Ramos (cell line): Measurements from ENCODE around the gene GFOD2.
"Not testable (repeated sequence)": the region's sequence is repeated elsewhere in the genome, so short reads cannot be mapped to it uniquely, and the experiment has no call there.

Experiments
- in situ Hi-C: fragments of 300-500 bp; cut with MboI; formaldehyde crosslinking; loops from one replicate; pipeline ENCODE4 v1.14.3; 2022; ENCODE audit warnings: low sequenced_read_pairs; ENCODE audit not compliant: unreplicated experiment

The GFOD2 gene

GRCh38 chr16:67707210-67707609 lies 11.9 kb downstream of the GFOD2 start:
- in situ Hi-C loops = no loop called here

GRCh38 chr16:67704110-67704509 lies 15.0 kb downstream of the GFOD2 start:
- in situ Hi-C loops = no loop called here

- in situ Hi-C loops = no loop called here
Observed at GRCh38 chr16:67703626-67704025, 15.5 kb downstream of the GFOD2 start.

GRCh38 chr16:67702130-67702529 lies 17.0 kb downstream of the GFOD2 start:
- in situ Hi-C loops = no loop called here

DNA sequence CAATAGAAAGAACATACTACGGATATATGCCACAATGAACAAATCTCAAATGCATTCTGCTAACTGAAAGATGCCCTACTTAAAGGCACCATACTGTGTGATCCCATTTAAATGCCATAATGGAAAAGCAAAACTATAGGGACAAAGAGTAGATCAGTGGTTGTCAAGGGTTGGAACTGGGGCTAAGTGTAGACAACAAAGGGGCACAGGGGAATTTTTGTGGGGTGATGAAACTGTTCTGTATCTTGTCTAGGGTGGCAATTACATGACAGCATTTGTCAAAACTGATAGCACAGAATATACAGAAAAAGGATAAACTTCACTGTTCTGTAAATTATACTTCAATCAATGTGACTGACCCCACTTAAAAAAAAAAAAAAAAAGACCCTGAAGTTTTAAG lies 17.7 kb downstream of the GFOD2 start:
- in situ Hi-C loops = no loop called here

- in situ Hi-C loops = no loop called here
Observed at GRCh38 chr16:67699265-67699664, 19.9 kb downstream of the GFOD2 start.

DNA sequence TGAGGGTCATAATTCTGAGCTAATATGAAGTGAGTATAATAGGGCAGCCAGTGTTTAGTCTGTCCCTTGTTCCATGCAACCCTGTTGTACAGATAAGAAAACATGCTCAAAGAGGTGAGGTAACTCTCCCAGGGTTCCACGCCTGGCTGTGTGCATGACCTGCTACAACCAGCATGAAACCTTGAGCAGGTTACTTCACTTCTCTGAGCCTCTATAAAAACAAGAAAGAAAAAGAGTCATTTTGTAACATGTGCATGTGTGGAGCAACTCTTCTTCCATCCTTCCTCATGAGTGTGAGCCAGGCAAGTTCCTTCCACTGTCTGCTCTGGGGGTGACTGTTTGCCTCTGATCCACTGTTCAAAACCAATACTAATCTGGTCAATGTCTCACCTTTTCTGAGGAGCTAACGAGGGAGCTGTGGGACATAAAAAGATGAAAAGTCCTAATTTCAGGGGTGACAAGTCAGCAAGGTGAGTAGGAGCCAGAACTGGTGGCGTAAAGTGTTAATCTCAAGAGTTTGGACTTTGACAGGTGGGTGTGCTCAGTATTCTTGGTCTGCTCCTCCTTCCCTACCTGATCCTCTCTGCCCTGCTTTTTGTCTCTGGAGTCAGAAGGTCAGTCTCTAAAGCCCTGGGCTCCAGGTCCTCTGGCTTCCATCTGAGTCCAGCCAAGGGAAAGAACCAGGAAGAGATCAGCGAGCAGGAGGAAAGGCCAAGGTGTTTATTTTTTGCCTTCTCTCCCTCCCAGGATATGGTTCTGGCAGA lies 21.5 kb downstream of the GFOD2 start:
- in situ Hi-C loops = no loop called here

DNA sequence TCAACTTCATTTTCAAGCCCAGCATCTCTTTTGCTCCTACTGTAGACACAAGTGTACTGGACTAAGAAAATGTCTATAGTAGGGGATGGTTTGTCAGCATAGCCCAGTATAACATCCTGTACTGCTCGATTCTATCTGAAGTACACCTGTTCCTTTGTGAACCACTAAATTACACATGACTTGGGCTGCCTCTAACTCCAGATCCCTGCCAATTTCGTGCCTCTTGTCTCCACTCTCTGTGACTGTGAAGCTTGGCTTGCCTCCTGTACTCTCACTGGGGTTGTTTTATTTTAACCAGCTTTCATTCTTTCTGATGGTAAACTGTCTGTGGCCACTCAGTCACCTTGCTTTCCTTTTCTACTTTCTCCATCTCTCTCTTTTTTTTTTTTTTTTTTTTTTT lies 24.5 kb downstream of the GFOD2 start:
- in situ Hi-C loops = no loop called here

GRCh38 chr16:67693517-67694285 lies 25.4 kb downstream of the GFOD2 start:
- in situ Hi-C loops = not testable (repeated sequence)

- in situ Hi-C loops = no loop called here
Observed at GRCh38 chr16:67685388-67686112, 33.6 kb downstream of the GFOD2 start.

GRCh38 chr16:67683767-67684166 lies 35.3 kb downstream of the GFOD2 start:
- in situ Hi-C loops = no loop called here

- in situ Hi-C loops = loop anchor here (5.0 to 10.0 kb wide), 2 partner anchors 247 to 365 kb away; no protein-coding TSS in a partner anchor
Observed at GRCh38 chr16:67679935-67680897, 38.9 kb downstream of the GFOD2 start.

DNA sequence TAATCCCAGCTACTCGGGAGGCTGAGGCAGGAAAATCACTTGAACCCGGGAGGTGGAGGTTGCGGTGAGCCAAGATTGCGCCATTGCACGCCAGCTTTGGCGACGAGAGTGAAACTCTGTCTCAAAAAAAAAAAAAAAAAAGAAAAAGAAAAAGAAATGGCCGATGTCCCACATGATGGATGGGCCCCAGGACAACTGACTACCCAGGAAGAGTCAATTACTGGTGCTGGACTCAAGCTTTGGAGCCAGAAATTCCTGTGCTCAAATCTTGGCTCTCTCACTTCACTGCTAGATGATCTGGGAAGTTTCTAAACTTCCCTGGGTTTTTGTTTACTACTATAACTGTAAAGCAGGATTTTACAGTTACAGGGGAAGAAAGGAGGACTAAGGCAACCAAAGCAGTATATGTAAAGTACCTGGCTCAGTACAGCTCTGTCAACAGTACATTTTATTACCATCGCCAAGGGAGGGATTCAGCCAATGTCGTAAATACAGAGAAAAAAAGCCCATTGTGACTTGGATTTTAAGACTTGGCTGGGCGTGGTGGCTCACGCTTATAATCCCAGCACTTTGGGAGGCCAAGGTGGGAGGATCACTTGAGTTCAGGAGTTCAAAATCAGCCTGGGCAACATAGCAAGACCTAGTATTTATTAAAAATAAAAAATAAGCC lies 40.6 kb downstream of the GFOD2 start:
- in situ Hi-C loops = loop anchor here (5.0 to 10.0 kb wide), 2 partner anchors 249 to 366 kb away; no protein-coding TSS in a partner anchor

DNA sequence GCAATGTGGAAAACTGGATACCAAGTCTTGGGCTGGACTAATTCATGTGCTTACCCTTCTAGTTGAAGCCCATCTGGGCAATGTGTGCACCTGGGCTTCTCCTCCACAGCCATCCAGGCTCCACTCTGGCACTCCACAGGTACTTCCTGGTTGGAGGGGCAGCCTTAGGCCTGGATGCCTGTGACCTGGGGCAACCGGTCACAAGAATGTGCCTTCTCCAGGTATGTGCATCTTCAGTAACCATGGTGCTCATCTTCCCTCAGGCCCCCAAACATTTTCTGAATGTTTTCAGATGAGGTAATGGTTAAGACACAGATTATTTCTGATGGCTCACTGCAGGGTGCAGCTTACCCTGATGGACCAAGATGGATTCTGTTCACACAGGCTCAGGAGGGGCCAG lies 41.4 kb downstream of the GFOD2 start:
- in situ Hi-C loops = loop anchor here (5.0 to 10.0 kb wide), 2 partner anchors 250 to 367 kb away; no protein-coding TSS in a partner anchor

DNA sequence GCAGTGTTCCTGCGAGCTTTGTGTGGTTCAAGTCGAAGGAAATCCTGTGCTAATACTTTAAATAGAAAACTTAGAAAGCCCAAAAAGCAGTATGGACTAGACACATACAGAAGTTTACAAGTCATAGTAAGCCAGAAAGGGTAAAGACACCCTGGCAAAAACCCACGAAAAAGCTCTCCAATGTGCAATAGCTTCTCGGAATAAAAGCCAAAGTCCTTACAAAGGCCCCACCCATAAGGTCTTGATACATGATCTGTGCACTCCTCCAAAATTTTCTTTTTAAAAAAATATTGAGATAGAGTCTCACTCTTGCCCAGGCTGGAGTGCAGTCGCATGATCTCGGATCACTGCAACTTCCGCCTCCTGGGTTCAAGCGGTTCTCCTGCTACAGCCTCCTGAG lies 42.2 kb downstream of the GFOD2 start:
- in situ Hi-C loops = loop anchor here (5.0 to 10.0 kb wide), 2 partner anchors 250 to 368 kb away; no protein-coding TSS in a partner anchor

GRCh38 chr16:67676516-67676915 lies 42.6 kb downstream of the GFOD2 start:
- in situ Hi-C loops = loop anchor here (5.0 to 10.0 kb wide), 2 partner anchors 251 to 368 kb away; no protein-coding TSS in a partner anchor

GRCh38 chr16:67675999-67676398 lies 43.1 kb downstream of the GFOD2 start:
- in situ Hi-C loops = loop anchor here (5.0 to 10.0 kb wide), 2 partner anchors 251 to 369 kb away; no protein-coding TSS in a partner anchor

DNA sequence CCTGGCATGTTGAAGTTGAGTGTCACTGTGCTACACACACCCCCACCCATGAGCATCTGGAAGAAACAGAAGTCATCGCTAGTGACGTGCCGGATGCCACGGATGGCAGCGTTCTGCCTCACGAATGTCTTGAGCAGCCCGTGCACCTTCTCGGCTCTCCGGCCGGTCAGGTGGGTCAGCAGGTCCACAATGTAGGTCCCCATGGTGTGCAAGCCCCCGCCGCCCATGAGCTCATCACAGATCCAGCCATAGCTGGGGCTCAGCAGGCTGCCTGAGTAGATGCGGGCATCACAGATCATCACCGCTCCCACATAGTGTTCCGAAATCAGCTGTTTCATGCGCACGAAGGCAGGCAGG lies 43.6 kb downstream of the GFOD2 start:
- in situ Hi-C loops = loop anchor here (5.0 to 10.0 kb wide), 2 partner anchors 252 to 369 kb away; no protein-coding TSS in a partner anchor
